HL-60 (cell line): ENCODE data around the gene LAYN.

Source experiments
- POLR2AphosphoS5 ChIP-seq: IDR thresholded peaks from 2 replicates; pipeline ENCODE4 v1.6.1; 2012; ENCODE audit warnings: low read depth
- TF ChIP-seq, protein P1 (sequence below): IDR thresholded peaks from one replicate; pipeline ENCODE4 v1.5.1; 2011; ENCODE audit warnings: low read length, control low read depth, inconsistent platforms; ENCODE audit not compliant: insufficient read depth

DNA sequence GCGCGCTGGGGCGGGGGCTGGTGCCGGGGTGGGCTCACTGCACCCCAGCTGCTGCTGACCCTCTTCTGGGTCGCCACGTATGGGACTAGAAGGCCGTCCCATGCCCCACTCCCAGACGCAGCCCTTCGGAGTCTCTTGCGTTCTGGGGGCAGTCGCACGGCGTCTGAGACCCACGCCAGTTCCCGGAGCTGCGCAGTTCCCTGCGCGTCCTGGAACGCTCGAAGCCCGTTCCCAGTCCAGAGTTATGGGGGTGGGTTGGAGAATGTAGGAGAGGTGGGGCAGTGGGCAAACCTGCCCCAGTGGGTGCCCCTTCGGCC is 375 bp downstream of the LAYN start:
- TF ChIP-seq, protein P1, sequence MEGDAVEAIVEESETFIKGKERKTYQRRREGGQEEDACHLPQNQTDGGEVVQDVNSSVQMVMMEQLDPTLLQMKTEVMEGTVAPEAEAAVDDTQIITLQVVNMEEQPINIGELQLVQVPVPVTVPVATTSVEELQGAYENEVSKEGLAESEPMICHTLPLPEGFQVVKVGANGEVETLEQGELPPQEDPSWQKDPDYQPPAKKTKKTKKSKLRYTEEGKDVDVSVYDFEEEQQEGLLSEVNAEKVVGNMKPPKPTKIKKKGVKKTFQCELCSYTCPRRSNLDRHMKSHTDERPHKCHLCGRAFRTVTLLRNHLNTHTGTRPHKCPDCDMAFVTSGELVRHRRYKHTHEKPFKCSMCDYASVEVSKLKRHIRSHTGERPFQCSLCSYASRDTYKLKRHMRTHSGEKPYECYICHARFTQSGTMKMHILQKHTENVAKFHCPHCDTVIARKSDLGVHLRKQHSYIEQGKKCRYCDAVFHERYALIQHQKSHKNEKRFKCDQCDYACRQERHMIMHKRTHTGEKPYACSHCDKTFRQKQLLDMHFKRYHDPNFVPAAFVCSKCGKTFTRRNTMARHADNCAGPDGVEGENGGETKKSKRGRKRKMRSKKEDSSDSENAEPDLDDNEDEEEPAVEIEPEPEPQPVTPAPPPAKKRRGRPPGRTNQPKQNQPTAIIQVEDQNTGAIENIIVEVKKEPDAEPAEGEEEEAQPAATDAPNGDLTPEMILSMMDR, result no peak
- TF ChIP-seq POLR2AphosphoS5, result no peak
